Measurements from ENCODE around the gene SLC44A4.
A peak's percentile ranks its signal among the peaks of the same experiment; 100 is the strongest.

SLC44A4 gene

GRCh38 chr6:31827286-31828079 is 51.3 kb downstream of the SLC44A4 start, which contains the start of gene HSPA1B (continued):
- no peak for TF ChIP-seq ZNF560 (tag by site-specific recombination; IDR thresholded peaks at IDR 0.05; ENCODE audit: borderline replicate concordance)
- TF ChIP-seq ZNF629 (tag by site-specific recombination; IDR thresholded peaks at IDR 0.05): peak; percentile 57
- TF ChIP-seq, protein P1, sequence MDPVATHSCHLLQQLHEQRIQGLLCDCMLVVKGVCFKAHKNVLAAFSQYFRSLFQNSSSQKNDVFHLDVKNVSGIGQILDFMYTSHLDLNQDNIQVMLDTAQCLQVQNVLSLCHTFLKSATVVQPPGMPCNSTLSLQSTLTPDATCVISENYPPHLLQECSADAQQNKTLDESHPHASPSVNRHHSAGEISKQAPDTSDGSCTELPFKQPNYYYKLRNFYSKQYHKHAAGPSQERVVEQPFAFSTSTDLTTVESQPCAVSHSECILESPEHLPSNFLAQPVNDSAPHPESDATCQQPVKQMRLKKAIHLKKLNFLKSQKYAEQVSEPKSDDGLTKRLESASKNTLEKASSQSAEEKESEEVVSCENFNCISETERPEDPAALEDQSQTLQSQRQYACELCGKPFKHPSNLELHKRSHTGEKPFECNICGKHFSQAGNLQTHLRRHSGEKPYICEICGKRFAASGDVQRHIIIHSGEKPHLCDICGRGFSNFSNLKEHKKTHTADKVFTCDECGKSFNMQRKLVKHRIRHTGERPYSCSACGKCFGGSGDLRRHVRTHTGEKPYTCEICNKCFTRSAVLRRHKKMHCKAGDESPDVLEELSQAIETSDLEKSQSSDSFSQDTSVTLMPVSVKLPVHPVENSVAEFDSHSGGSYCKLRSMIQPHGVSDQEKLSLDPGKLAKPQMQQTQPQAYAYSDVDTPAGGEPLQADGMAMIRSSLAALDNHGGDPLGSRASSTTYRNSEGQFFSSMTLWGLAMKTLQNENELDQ (tag by site-specific recombination; IDR thresholded peaks at IDR 0.05; ENCODE audit: low read depth): no peak
- TF ChIP-seq, protein P2, sequence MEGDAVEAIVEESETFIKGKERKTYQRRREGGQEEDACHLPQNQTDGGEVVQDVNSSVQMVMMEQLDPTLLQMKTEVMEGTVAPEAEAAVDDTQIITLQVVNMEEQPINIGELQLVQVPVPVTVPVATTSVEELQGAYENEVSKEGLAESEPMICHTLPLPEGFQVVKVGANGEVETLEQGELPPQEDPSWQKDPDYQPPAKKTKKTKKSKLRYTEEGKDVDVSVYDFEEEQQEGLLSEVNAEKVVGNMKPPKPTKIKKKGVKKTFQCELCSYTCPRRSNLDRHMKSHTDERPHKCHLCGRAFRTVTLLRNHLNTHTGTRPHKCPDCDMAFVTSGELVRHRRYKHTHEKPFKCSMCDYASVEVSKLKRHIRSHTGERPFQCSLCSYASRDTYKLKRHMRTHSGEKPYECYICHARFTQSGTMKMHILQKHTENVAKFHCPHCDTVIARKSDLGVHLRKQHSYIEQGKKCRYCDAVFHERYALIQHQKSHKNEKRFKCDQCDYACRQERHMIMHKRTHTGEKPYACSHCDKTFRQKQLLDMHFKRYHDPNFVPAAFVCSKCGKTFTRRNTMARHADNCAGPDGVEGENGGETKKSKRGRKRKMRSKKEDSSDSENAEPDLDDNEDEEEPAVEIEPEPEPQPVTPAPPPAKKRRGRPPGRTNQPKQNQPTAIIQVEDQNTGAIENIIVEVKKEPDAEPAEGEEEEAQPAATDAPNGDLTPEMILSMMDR (tag by site-specific recombination; IDR thresholded peaks at IDR 0.05): peak; percentile 35; the same call in 1 of the 2 replicates
- TF ChIP-seq ZNF571 (tag by site-specific recombination; IDR thresholded peaks at IDR 0.05): no peak
- no peak for TF ChIP-seq ZSCAN23 (tag by site-specific recombination; IDR thresholded peaks at IDR 0.05)
- TF ChIP-seq ZFP37 (tag by site-specific recombination; IDR thresholded peaks at IDR 0.05): peak; percentile 97
- peak; percentile 72; the same call in 1 of the 2 replicates for TF ChIP-seq ZNF324 (tag by site-specific recombination; IDR thresholded peaks at IDR 0.05)
- peak; percentile 77 for TF ChIP-seq ZNF600 (tag by site-specific recombination; IDR thresholded peaks at IDR 0.05)
- TF ChIP-seq, protein P3, sequence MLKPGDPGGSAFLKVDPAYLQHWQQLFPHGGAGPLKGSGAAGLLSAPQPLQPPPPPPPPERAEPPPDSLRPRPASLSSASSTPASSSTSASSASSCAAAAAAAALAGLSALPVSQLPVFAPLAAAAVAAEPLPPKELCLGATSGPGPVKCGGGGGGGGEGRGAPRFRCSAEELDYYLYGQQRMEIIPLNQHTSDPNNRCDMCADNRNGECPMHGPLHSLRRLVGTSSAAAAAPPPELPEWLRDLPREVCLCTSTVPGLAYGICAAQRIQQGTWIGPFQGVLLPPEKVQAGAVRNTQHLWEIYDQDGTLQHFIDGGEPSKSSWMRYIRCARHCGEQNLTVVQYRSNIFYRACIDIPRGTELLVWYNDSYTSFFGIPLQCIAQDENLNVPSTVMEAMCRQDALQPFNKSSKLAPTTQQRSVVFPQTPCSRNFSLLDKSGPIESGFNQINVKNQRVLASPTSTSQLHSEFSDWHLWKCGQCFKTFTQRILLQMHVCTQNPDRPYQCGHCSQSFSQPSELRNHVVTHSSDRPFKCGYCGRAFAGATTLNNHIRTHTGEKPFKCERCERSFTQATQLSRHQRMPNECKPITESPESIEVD (tag by site-specific recombination; IDR thresholded peaks at IDR 0.05): no peak
- TF ChIP-seq PRDM1 (tag by site-specific recombination; IDR thresholded peaks at IDR 0.05): peak; percentile 64; the same call in 1 of the 2 replicates
- TF ChIP-seq ZNF623 (tag by site-specific recombination; IDR thresholded peaks at IDR 0.05): 0 out of 2 replicates have a peak, but pooled peaks have one; percentile 17
- TF ChIP-seq ZNF561 (tag by site-specific recombination; IDR thresholded peaks at IDR 0.05; ENCODE audit: borderline replicate concordance): peak; percentile 69
- peak; percentile 35; the same call in 1 of the 2 replicates for TF ChIP-seq ZNF398 (tag by site-specific recombination; IDR thresholded peaks at IDR 0.05)
- TF ChIP-seq ZBTB48 (tag by site-specific recombination; IDR thresholded peaks at IDR 0.05): no peak
- TF ChIP-seq ZNF146 (tag by site-specific recombination; IDR thresholded peaks at IDR 0.05): no peak
- TF ChIP-seq ZNF2 (tag by site-specific recombination; IDR thresholded peaks at IDR 0.05): peak; percentile 88; the same call in 1 of the 2 replicates
- TF ChIP-seq ZNF335 (tag by site-specific recombination; conservative IDR thresholded peaks at IDR 0.05): no peak
- 0 out of 2 replicates have a peak, but pooled peaks have one; percentile 10 for TF ChIP-seq ZNF266 (tag by site-specific recombination; IDR thresholded peaks at IDR 0.05; ENCODE audit: low read depth)
- peak; percentile 56 for TF ChIP-seq ZXDB (tag by site-specific recombination; IDR thresholded peaks at IDR 0.05)
- peak; percentile 27; the same call in 1 of the 2 replicates for TF ChIP-seq ZNF423 (tag by site-specific recombination; IDR thresholded peaks at IDR 0.05)
- TF ChIP-seq ZNF174 (tag by site-specific recombination; IDR thresholded peaks at IDR 0.05): no peak
- TF ChIP-seq GLIS2 (tag by site-specific recombination; IDR thresholded peaks at IDR 0.05): peak; percentile 96
- TF ChIP-seq ZNF221 (tag by site-specific recombination; IDR thresholded peaks at IDR 0.05; ENCODE audit: borderline replicate concordance): no peak
- 0 out of 2 replicates have a peak, but pooled peaks have one; percentile 24 for TF ChIP-seq TSHZ1 (tag by site-specific recombination; IDR thresholded peaks at IDR 0.05; ENCODE audit: borderline replicate concordance)
- peak; percentile 88; the same call in 1 of the 2 replicates for TF ChIP-seq BCL11B (tag by site-specific recombination; IDR thresholded peaks at IDR 0.05; ENCODE audit: low read depth)
- TF ChIP-seq ZNF660 (tag by site-specific recombination; IDR thresholded peaks at IDR 0.05): peak; percentile 96
